Mucosa of rectum (tissue), 2 donors: Measurements from ENCODE around the gene CPNE4.

Experiments used
- H3K27ac ChIP-seq, 2 donors: one replicate each; pipeline ENCODE4 v1.7.0; 2013; ENCODE audit warnings: inconsistent platforms in 2 of 2, low read depth in 2 of 2, low read length in 2 of 2
- H3K27me3 ChIP-seq, 2 donors: one replicate each; pipeline ENCODE4 v1.7.0; 2013; ENCODE audit warnings: low read length in 2 of 2; ENCODE audit not compliant: control insufficient read depth in 2 of 2, insufficient read depth in 2 of 2
- H3K36me3 ChIP-seq, 2 donors: one replicate each; pipeline ENCODE4 v1.7.0; 2013; ENCODE audit warnings: low read length in 2 of 2; ENCODE audit not compliant: control insufficient read depth in 2 of 2, insufficient read depth in 2 of 2
- H3K4me1 ChIP-seq, 2 donors: one replicate each; pipeline ENCODE4 v1.7.0; 2013; ENCODE audit warnings: low read length in 2 of 2, mild to moderate bottlenecking in 1 of 2; ENCODE audit not compliant: control insufficient read depth in 2 of 2, insufficient read depth in 2 of 2
- H3K4me3 ChIP-seq, 2 donors: one replicate each; pipeline ENCODE4 v1.7.0; 2013; ENCODE audit warnings: low read length in 2 of 2
- H3K9ac ChIP-seq, 2 donors: one replicate each; pipeline ENCODE4 v1.7.0; 2013; ENCODE audit warnings: low read length in 2 of 2, low read depth in 1 of 2, mild to moderate bottlenecking in 1 of 2
- H3K9me3 ChIP-seq, 2 donors: one replicate each; pipeline ENCODE4 v1.7.0; 2013; ENCODE audit warnings: low read length in 2 of 2; ENCODE audit not compliant: control insufficient read depth in 2 of 2
- donor health status: healthy.
- donor health status: Normal muscosa, but diverticular disease.

Gene CPNE4

GRCh38 chr3:131795390-131796090 lies 239.3 kb downstream of the CPNE4 start:
- H3K36me3 ChIP-seq, result no peaks in the 10 kb centered on the region

GRCh38 chr3:131794766-131795388 lies 239.9 kb downstream of the CPNE4 start:
- no peak overlapping the region for H3K9ac ChIP-seq
- no peaks in the 10 kb centered on the region for H3K9me3 ChIP-seq
- H3K27ac ChIP-seq, result no peak overlapping the region
- no peaks in the 10 kb centered on the region for H3K36me3 ChIP-seq
- no peaks in the 10 kb centered on the region for H3K4me1 ChIP-seq
- no peak overlapping the region for H3K4me3 ChIP-seq
- no peaks in the 10 kb centered on the region for H3K27me3 ChIP-seq

More at GRCh38 chr3:131795390-131796090, 239.3 kb downstream of the CPNE4 start:
- H3K27ac ChIP-seq, result no peak overlapping the region
- no peaks in the 10 kb centered on the region for H3K4me1 ChIP-seq
- H3K4me3 ChIP-seq, result no peak overlapping the region
- H3K27me3 ChIP-seq, result no peaks in the 10 kb centered on the region
- H3K9me3 ChIP-seq, result no peaks in the 10 kb centered on the region
- no peak overlapping the region for H3K9ac ChIP-seq

- H3K4me3 ChIP-seq, result no peak overlapping the region
- H3K4me1 ChIP-seq, result no peaks in the 10 kb centered on the region
- H3K9ac ChIP-seq, result no peak overlapping the region
- no peaks in the 10 kb centered on the region for H3K36me3 ChIP-seq
- H3K27me3 ChIP-seq, result no peaks in the 10 kb centered on the region
- no peaks in the 10 kb centered on the region for H3K9me3 ChIP-seq
- H3K27ac ChIP-seq, result no peak overlapping the region
Measured at GRCh38 chr3:131793870-131794269, 240.9 kb downstream of the CPNE4 start.

GRCh38 chr3:131789188-131789587 lies 245.6 kb downstream of the CPNE4 start:
- Histone ChIP-seq H3K9me3 (no peaks in the 10 kb centered on the region), H3K36me3 (no peaks in the 10 kb centered on the region), H3K9ac (no peak overlapping the region), H3K27ac (no peak overlapping the region), H3K4me3 (no peak overlapping the region), H3K4me1 (no peaks in the 10 kb centered on the region), H3K27me3 (no peaks in the 10 kb centered on the region)

DNA sequence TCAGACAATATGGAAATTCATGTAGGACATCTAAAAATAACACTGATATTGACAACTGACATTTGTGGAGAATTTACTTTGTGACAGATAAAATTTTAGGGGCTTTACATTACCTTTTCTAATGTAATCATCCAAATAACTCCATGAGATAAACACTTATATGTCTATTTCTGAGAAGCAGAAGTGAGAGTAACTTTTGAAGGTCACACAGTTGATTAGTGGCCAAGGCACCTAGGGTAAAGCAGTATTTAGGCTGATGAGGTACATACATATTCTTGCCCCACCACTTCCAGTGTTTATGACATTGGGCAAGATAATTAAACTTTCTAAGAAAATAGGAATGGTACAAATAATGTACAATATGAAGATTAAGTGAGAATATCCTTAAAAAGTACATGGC lies 248.4 kb downstream of the CPNE4 start:
- Histone ChIP-seq H3K9me3 (no peaks in the 10 kb centered on the region), H3K27ac (no peak overlapping the region), H3K36me3 (no peaks in the 10 kb centered on the region), H3K4me3 (no peak overlapping the region), H3K9ac (no peak overlapping the region), H3K27me3 (no peaks in the 10 kb centered on the region), H3K4me1 (no peaks in the 10 kb centered on the region)

GRCh38 chr3:131782751-131783150 lies 252.1 kb downstream of the CPNE4 start:
- Histone ChIP-seq H3K4me1 (no peaks in the 10 kb centered on the region), H3K4me3 (no peak overlapping the region), H3K27me3 (no peaks in the 10 kb centered on the region), H3K36me3 (no peaks in the 10 kb centered on the region), H3K27ac (no peak overlapping the region), H3K9ac (no peak overlapping the region), H3K9me3 (no peaks in the 10 kb centered on the region)

DNA sequence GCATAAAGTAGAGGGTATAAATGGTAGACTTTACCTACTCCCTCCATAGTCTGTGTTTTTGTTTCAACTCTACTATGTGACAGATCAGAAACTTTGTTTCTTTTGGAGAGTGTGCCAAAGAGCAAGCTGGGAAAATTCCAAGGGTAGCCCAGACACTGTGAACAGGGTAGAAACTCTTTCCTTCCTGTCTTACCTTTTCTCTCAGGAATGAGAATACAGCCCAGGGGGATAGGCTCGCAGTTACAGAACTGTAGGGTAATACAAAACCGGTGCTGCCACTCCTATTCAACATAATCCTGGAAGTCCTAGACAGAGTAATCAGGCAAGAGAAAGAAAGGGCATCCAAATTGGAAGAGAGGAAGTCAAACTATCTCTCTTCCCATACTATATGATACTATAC lies 256.3 kb downstream of the CPNE4 start:
- Histone ChIP-seq H3K27me3 (no peaks in the 10 kb centered on the region), H3K4me3 (no peak overlapping the region), H3K9me3 (no peaks in the 10 kb centered on the region), H3K36me3 (no peaks in the 10 kb centered on the region), H3K9ac (no peak overlapping the region), H3K4me1 (no peaks in the 10 kb centered on the region), H3K27ac (no peak overlapping the region)

GRCh38 chr3:131775650-131776049 lies 259.2 kb downstream of the CPNE4 start:
- Histone ChIP-seq H3K4me1 (no peaks in the 10 kb centered on the region), H3K4me3 (no peak overlapping the region), H3K27me3 (no peaks in the 10 kb centered on the region), H3K36me3 (no peaks in the 10 kb centered on the region), H3K9ac (no peak overlapping the region), H3K27ac (no peak overlapping the region), H3K9me3 (no peaks in the 10 kb centered on the region)

DNA sequence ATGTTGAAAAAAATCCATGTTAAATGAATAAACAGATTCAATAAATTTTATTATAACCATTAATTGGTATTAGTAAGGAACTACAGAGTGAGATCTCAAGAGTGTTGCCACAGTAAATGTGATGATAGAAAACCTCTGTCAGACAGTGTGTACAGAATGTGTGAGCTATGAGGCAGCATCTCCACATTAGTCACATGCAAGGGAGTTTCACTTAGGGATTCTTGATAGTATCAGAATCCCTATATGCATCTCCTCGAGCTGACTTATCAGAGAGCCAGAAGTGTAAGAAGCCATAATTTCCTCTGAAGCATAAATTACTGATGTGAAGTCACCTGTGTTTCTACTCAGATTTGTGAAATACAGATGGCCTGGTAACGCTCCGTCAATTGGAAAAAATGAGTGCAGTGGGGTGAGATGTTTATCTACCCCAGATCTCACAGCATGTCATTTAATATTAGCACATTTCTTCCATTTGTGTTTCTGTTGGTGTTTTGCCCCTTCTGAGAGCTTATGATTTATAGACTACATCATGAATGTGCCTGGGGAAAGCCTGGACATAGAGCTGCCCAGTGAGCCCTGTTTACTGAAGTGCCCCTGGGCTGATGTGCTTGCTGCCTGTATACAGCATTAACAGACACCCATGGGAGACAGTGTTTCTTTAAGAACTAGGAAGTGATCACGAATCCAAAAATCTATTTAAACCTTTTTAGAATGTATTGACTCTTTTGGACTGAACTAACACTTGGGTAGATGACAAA lies 262.4 kb downstream of the CPNE4 start:
- H3K36me3 ChIP-seq, result no peaks in the 10 kb centered on the region
- H3K27ac ChIP-seq, result no peak overlapping the region
- H3K9ac ChIP-seq, result no peak overlapping the region
- no peaks in the 10 kb centered on the region for H3K27me3 ChIP-seq
- H3K4me1 ChIP-seq, result no peaks in the 10 kb centered on the region
- H3K4me3 ChIP-seq, result no peak overlapping the region
- H3K9me3 ChIP-seq, result no peaks in the 10 kb centered on the region

DNA sequence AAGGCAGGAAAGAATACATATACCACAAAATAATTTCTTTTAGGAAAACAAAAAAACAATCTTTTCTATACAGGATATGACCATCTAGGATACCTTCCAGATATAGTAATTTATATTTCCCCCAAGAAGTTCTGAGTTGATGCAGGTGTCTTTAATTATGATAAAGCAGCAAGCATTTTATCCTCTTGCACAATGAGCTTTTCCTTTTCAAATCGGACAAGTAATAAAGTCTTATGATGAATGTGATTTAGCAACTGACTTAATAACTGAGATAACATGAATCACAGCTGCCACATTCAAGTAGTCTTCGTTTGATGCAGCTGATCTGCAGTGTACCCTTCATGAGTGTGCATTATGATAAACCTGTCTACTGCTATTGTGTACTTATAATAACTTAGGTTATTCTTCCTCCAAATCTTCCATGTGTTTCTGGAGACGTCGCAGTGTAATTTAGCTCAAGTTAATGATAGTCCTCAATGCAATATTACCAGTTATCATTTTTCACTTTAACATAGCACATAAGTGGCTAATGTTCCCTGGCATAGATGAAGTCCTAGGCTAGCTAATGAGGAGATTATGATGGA lies 271.7 kb downstream of the CPNE4 start:
- H3K36me3 ChIP-seq, result no peaks in the 10 kb centered on the region
- H3K4me3 ChIP-seq, result no peak overlapping the region

More for the DNA sequence above, 271.7 kb downstream of the CPNE4 start:
- Histone ChIP-seq H3K27me3 (no peaks in the 10 kb centered on the region), H3K4me1 (no peaks in the 10 kb centered on the region), H3K9me3 (no peaks in the 10 kb centered on the region), H3K27ac (no peak overlapping the region), H3K9ac (no peak overlapping the region)
